ENCODE measurements around the gene RIPPLY1.
"Not testable (repeated sequence)": the region's sequence is repeated elsewhere in the genome, so short reads cannot be mapped to it uniquely, and the experiment has no call there.

RIPPLY1 gene

GRCh38 chrX:106906361-106906760 lies 3.2 kb upstream of the RIPPLY1 start:
- DNase-seq (ENCODE audit: low spot score), result no peak

GRCh38 chrX:106905064-106905708 lies 2.0 kb upstream of the RIPPLY1 start:
- no peak for DNase-seq (ENCODE audit: low spot score)

- no peak for DNase-seq (ENCODE audit: low spot score)
Observed at GRCh38 chrX:106903856-106904528, 851 bp upstream of the RIPPLY1 start.

GRCh38 chrX:106902684-106903083 lies 457 bp downstream of the RIPPLY1 start:
- DNase-seq (ENCODE audit: low spot score), result no peak

GRCh38 chrX:106901781-106902219 lies 1.3 kb downstream of the RIPPLY1 start:
- no peak for DNase-seq (ENCODE audit: low spot score)

DNA sequence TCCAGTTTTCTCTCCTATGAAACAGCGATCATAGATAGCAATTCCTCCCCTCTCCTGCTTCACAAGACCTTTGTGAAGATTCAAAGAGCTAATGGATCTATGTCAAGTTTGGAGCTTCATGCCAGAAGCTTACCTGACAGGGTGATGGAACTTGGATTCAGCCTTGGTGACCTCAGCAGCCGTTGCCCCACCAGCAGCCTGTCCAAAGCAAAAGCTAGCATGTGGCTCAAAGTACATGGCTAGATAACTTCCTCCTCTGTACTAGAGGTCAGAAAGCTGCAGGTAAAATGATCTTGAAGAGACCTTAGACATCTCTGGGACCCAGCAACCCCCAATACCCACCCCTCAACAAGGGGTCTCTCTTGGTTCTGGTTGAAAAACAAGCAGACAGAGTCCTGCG lies 1.8 kb downstream of the RIPPLY1 start:
- no peak for DNase-seq (ENCODE audit: low spot score)

GRCh38 chrX:106899841-106900240 lies 3.3 kb downstream of the RIPPLY1 start:
- DNase-seq (ENCODE audit: low spot score), result no peak

DNA sequence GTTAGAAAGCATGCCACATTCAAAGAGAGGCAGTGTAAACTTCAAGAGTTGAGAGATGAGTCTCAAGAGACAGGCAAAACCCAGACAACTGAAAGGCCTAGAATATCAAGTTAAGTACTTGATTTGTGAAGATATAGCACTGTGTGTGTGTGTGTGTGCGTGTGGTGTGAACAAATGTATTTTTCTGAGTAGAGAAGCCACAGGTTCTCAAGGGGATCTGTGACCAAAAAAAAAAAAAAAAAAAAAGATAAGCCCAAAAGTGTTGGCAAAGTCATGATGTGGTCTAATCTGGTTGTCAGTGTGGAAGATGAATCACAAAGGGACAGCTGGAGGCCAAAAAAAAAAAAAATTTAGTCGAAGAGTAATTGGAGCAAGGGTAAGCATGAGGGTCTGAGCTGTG lies 3.9 kb downstream of the RIPPLY1 start:
- DNase-seq (ENCODE audit: low spot score), result no peak

- DNase-seq (ENCODE audit: low spot score), result peak; percentile 1
Observed at GRCh38 chrX:106898462-106898861, 4.7 kb downstream of the RIPPLY1 start.

GRCh38 chrX:106897259-106897658 lies 5.9 kb downstream of the RIPPLY1 start:
- no peak for DNase-seq (ENCODE audit: low spot score)

DNA sequence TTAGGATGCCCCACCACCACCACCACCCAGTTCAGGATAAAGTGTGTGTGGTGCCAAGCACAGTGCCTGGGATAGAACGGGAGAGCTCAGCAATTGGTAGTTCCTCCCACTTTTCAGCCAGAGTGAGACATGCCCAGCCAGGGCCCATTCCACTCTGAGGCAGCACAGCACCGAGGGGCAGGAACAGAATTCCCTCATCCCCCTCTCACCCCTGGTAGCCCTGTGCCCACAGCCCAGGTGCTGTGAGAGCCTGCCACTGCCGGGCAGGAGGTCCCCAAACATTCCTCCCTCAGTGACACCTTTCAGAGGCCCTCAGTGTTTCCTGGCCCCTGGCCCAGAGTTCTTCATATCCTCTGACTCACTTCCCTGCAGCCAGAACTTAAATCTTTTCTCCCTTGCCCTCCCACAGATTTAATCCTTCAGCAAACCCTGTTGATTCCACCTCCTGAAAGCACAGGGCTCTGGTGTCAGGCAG lies 8.1 kb downstream of the RIPPLY1 start:
- no peak for DNase-seq (ENCODE audit: low spot score)

- peak; percentile 19 for DNase-seq (ENCODE audit: low spot score)
Observed at GRCh38 chrX:106894392-106894909, 8.7 kb downstream of the RIPPLY1 start.

DNA sequence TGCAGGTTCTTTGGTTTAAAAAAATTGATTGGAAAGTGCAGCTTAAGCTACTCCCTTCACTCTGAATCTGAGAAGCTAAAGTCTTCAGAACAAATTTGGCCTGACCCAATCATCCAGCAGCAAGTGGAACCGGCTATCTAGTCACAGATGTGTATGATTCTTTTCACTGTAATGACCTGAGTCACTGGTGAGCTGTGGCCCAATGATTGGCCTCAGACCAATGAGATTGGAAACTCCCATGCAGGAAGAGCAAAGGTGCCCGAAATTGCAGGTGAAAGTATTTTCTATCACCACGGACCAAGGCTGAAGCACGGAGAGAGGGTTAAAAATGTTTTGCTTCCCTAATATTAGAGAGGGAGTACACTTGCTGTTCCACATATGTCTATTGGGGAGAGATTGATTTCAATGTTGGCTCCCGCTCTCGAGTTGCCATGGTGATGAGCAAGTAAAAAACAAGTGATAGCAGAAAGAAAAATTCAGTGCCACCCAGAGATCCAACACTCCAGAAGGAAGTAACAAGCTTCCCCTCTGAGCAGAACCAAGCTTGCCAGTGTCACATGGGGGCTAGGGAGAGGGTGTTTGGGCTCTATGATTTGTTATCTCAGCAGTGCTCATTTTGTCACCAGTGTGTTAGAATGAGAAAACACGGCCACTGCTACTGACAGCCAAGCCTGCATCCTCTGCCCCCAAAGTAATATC lies 11.2 kb downstream of the RIPPLY1 start:
- no peak for DNase-seq (ENCODE audit: low spot score)

DNA sequence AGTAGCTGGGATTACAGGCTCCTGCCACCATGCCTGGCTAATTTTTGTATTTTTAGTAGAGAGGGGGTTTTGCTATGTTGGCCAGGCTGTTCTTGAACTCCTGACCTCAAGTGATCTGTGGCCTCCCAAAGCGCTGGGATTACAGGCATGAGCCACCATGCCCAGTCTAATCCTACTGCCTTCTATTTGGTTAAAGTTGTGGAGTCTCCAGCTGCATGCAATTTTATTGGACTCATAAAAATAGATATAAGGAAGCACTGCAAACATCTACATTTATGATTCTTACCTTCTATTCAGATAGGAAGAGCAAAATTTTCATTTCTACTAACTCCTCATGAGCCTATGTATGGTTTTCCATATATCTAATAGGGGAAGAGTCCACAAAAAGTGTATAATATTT lies 13.7 kb downstream of the RIPPLY1 start:
- DNase-seq (ENCODE audit: low spot score), result no peak

DNA sequence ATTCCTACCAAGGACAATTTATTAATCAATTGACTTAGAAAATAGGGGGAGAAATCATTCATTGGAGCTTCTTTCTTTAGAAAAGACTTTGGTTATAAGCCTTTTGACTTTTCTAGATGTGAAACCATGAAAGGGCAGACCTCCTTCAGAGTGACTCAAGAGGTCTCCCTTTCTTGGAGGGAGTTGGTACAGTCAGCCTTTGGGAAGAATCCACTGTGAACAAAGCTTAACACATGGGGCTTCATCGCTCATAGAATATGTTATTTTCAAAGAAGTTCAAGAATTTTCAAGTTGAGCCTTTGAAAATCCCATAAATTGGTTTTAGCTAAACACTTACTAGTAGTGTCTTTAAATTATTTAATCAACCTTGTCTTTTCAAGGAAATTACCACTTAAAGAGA lies 28.0 kb downstream of the RIPPLY1 start:
- DNase-seq (ENCODE audit: low spot score), result no peak

- peak; percentile 7 for DNase-seq (ENCODE audit: low spot score)
Observed at GRCh38 chrX:106874075-106874474, 29.1 kb downstream of the RIPPLY1 start.

DNA sequence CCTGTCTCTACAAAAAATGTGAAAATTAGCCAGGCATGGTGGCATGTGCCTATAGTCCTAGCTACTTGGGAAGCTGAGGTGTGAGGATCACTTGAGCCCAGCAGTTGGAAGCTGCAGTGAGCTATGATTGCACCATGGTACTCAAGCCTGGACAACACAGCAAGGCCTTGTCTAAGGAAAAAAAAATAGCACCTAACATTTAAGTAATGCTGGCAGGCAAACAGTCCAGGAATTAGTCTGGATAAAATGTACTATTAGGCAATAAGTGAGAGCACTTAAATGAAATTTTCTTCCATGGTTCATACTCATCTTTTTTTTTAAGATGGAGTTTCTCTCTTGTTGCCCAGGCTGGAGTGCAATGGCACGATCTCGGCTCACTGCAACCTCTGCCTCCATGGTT lies 30.3 kb downstream of the RIPPLY1 start:
- DNase-seq (ENCODE audit: low spot score), result not testable (repeated sequence)

DNA sequence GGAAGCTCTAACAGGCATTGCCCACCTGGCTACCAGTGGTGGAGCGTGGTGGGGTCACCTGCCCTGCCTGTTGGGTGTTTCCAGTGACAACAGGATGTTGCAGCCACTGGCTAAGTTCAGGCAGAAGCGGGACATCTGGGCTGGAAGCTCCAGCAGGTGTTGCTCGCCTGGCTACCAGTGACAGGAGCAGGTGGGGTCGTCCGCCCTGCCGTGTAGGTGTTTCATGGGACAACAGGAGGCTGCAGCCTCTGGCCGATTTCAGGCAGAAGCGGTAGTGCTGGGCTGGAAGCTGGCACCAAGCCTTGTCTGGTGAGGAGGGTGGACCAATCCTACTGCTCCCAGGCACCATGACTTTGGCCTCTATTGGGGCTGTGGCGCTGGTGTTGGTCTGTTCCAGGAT lies 39.4 kb downstream of the RIPPLY1 start:
- DNase-seq (ENCODE audit: low spot score), result no peak

- DNase-seq (ENCODE audit: low spot score), result no peak
Observed at GRCh38 chrX:106862972-106863688, 40.0 kb downstream of the RIPPLY1 start.

Measured in hematopoietic multipotent progenitor cell treated with erythropoietin and hydrocortisone succinate and interleukin-3 and kit ligand, for 15 days (in vitro differentiated cells).